HG03342 (cell line): ENCODE results near the gene DNAJA1.
"Not testable (repeated sequence)": the region's sequence is repeated elsewhere in the genome, so short reads cannot be mapped to it uniquely, and the experiment has no call there.

Experiments used
- ATAC-seq: cut with Tn5 transposase; IDR thresholded peaks from one replicate; pipeline ENCODE4 v1.9.1; 2021; ENCODE audit warnings: mild to moderate bottlenecking, moderate library complexity; ENCODE audit not compliant: unreplicated experiment

Gene DNAJA1

GRCh38 chr9:33080534-33080933 is 55.5 kb downstream of the DNAJA1 start:
- ATAC-seq: no peak

GRCh38 chr9:33081128-33081851 is 56.2 kb downstream of the DNAJA1 start:
- ATAC-seq: peak; percentile 45

GRCh38 chr9:33082128-33082527 is 57.1 kb downstream of the DNAJA1 start:
- ATAC-seq: no peak

GRCh38 chr9:33082538-33083326 is 57.7 kb downstream of the DNAJA1 start:
- ATAC-seq: no peak

- ATAC-seq: not testable (repeated sequence)
These were observed 60.6 kb downstream of the DNAJA1 start for GRCh38 chr9:33085672-33086071.
